ENCODE measurements around the gene KATNB1.

DNA sequence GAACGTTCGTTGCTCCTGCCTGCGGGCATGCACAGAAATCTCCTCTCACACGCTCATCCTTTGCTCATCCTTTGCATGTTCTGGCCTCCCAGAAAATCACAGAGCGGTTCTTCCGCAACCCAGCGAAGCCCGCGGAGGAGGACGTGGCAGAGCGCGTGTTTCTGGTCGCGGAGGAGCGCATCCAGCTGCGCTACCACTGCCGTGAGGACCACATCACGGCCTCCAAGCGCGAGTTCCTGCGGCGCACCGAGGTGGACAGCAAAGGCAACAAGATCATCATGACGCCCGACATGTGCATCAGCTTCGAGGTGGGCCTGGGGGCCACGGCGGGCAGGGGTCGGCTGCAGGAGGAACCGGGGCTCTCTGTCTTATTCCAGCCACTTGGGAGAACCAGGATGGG lies 9.6 kb upstream of the KATNB1 start:
- no peak for TF ChIP-seq TCF7L2 (IDR thresholded peaks at IDR 0.05; ENCODE audit: low read depth, low read length)
- no peak for TF ChIP-seq SIN3A (IDR thresholded peaks at IDR 0.05; ENCODE audit: borderline replicate concordance, insufficient read depth, low read depth, low read length)
- TF ChIP-seq, protein P1, sequence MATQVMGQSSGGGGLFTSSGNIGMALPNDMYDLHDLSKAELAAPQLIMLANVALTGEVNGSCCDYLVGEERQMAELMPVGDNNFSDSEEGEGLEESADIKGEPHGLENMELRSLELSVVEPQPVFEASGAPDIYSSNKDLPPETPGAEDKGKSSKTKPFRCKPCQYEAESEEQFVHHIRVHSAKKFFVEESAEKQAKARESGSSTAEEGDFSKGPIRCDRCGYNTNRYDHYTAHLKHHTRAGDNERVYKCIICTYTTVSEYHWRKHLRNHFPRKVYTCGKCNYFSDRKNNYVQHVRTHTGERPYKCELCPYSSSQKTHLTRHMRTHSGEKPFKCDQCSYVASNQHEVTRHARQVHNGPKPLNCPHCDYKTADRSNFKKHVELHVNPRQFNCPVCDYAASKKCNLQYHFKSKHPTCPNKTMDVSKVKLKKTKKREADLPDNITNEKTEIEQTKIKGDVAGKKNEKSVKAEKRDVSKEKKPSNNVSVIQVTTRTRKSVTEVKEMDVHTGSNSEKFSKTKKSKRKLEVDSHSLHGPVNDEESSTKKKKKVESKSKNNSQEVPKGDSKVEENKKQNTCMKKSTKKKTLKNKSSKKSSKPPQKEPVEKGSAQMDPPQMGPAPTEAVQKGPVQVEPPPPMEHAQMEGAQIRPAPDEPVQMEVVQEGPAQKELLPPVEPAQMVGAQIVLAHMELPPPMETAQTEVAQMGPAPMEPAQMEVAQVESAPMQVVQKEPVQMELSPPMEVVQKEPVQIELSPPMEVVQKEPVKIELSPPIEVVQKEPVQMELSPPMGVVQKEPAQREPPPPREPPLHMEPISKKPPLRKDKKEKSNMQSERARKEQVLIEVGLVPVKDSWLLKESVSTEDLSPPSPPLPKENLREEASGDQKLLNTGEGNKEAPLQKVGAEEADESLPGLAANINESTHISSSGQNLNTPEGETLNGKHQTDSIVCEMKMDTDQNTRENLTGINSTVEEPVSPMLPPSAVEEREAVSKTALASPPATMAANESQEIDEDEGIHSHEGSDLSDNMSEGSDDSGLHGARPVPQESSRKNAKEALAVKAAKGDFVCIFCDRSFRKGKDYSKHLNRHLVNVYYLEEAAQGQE (IDR thresholded peaks at IDR 0.05; ENCODE audit: insufficient read depth in 1 of 2, low read depth in 2 of 2, low read length in 1 of 2): no peak
- TF ChIP-seq, protein P2, sequence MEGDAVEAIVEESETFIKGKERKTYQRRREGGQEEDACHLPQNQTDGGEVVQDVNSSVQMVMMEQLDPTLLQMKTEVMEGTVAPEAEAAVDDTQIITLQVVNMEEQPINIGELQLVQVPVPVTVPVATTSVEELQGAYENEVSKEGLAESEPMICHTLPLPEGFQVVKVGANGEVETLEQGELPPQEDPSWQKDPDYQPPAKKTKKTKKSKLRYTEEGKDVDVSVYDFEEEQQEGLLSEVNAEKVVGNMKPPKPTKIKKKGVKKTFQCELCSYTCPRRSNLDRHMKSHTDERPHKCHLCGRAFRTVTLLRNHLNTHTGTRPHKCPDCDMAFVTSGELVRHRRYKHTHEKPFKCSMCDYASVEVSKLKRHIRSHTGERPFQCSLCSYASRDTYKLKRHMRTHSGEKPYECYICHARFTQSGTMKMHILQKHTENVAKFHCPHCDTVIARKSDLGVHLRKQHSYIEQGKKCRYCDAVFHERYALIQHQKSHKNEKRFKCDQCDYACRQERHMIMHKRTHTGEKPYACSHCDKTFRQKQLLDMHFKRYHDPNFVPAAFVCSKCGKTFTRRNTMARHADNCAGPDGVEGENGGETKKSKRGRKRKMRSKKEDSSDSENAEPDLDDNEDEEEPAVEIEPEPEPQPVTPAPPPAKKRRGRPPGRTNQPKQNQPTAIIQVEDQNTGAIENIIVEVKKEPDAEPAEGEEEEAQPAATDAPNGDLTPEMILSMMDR (IDR thresholded peaks at IDR 0.05): no peak
- no peak for TF ChIP-seq POLR2AphosphoS5 (IDR thresholded peaks at IDR 0.05; ENCODE audit: low read depth, low read length)
